CD4-positive, alpha-beta T cell treated with Interleukin-4 for 1 hour (primary cell): ENCODE data around the gene MAMLD1.

Experiments
- DNase-seq, 2 donors: peaks; one replicate each; pipeline ENCODE4 v3.0.0-alpha.2; 2020 to 2022

MAMLD1 gene

GRCh38 chrX:150463566-150463965 is 100.4 kb downstream of the MAMLD1 start:
- DNase-seq = no peak

- DNase-seq = no peak
These were observed 100.9 kb downstream of the MAMLD1 start for GRCh38 chrX:150464001-150464400.

DNA sequence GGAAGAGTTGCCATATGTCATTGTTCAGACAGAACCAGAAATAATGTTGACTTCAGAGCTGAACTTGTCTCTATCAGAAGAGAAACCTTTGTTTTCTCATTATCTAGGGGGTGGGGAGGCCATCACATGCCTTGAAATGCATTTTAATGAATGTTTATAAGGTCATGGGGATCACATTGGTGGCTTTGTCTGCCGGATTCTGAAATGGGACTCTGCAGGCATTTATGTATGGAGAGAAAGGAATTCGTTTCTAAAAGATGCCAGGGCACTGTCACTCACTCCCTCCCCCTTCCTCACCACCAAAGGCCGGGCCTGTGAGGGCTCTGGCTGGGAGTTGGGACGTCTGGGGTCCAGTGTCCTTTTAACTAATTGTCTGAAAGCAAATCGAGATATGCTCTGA is 102.2 kb downstream of the MAMLD1 start:
- no peak for DNase-seq

DNA sequence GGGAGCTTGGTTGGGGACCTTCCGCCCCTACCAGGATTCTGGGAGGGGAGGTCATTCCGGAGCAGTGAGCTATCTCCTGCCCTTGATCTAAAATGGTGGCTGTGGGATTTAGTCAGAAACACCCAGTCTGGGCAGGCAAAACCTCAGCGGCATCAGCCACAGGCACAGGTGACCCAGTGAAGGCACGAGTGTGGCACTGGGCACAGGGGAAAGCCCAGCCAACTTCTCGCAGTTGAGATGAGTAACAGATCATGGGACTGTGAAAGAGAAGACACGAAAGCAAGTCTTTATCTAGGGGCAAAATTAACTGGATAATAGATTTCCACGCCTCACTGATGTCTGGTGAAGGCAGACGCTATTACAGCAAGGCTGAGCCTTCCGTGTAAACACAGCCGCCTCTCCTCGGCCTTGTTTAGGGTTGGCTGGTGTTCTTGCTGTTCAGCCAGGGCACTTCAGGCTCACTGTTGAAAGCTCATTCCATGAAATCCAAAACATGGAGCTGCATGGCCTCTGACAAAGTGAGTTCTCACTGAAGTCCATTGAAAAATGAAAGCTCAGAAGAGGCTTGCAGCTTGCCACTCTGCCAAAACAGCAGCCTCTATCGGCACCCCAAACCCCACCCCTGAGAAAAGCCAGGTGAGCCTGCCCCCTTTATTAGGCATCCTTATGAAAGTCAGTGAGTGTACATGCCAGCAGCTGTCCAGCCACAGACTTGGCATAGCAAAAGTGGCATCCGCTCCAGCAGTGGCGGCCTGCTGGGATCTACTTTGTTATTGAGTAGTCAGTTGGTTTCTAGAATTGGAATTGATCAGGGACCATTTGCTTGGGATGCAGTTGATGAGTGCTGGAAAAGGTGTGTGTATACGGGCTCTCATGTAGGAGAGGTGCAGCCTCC is 103.0 kb downstream of the MAMLD1 start:
- no peak for DNase-seq

DNA sequence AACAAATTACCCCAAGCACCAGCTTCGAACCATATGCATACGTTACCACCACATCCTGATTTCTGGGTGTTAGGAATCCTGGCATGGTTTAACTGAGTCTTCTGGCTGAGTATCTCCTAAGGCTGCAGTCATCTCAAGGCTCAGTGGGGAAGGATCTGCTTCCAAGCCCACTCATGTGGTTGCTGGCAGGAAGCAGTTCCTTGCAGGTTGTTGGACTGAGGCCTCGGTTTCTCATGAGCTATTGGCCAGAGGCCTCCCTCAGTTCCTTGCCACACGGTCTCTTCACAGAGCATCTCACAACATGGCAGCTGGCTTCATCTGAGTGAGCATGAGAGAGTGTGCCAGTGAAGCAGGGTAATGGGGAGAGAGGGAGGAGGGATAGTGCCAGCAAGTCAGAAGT is 109.2 kb downstream of the MAMLD1 start:
- DNase-seq = no peak

- DNase-seq = no peak
These were observed 110.3 kb downstream of the MAMLD1 start for GRCh38 chrX:150473371-150473770.

- no peak for DNase-seq
These were observed 112.3 kb downstream of the MAMLD1 start for GRCh38 chrX:150475461-150475860.

DNA sequence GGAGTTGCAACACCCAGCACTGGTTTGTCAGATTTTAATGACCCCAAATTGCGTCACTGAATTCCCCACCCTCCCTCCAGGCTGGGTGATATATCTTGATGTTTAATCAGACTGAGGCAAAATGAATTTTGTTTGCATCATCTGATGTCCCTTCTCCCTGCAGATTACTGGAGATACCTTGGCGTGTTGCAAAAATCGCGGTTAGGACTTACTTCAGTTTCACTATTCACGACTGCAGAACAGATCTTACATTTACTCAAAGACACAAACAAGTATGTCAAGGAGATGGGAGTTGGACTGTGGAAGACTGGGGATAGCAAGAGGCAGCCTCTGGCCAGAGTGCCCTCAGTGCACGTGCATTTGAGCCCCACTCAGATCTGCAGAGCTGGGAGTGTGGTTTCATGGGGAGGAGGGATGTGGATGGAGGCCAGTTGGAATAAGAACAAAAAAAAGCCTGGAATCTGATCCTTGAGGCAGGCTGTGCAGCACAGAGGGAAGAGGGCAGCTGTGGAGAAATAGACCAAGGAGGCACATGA is 113.1 kb downstream of the MAMLD1 start:
- no peak for DNase-seq

DNA sequence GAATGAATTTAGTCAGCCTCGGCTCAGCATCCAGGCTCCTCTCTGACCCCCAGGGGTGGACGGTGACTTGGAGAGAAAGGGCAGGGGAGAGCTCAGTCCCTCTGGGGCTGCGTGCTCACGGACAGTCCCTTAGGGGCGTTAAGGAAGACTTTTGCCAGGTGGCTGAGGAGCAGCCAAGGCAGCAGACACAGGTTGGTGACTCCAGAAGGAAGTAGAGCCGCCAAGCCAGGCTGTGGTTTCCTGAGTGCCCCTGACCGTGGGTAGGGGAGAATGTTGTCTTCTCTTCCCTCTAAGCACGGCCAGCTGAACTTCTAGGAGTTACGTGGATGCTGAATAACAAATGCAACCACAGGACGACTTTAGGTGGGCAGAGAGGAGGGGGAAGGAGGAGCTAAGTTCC is 114.3 kb downstream of the MAMLD1 start:
- no peak for DNase-seq

- DNase-seq = peak in 1 of 2 donors; percentile 36
These were observed 115.7 kb downstream of the MAMLD1 start for GRCh38 chrX:150478496-150479492.

GRCh38 chrX:150482537-150483206 is 119.6 kb downstream of the MAMLD1 start:
- peak in 1 of 2 donors; percentile 23 for DNase-seq

GRCh38 chrX:150483356-150483985 is 120.4 kb downstream of the MAMLD1 start:
- no peak for DNase-seq

DNA sequence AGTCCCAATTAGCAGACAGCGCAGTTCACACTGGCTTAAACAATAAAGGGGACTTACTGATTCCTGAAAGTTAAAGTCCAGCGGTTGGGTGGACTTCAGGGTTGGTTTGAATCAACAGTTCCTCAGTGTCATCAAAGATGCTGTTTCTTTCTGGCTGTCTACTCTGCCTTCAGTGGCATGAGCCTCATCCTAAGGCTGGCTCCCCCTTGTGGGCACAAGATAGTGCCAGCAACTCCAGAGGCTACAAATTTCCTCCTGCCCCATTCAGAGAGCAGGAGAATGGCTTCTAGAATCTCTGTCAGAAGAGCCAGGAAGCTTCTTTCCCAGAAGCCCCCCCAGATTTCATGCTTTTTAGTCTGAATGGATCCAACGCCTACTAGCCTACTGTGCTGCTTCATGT is 122.9 kb downstream of the MAMLD1 start:
- peak; percentile 50 to 52 for DNase-seq

DNA sequence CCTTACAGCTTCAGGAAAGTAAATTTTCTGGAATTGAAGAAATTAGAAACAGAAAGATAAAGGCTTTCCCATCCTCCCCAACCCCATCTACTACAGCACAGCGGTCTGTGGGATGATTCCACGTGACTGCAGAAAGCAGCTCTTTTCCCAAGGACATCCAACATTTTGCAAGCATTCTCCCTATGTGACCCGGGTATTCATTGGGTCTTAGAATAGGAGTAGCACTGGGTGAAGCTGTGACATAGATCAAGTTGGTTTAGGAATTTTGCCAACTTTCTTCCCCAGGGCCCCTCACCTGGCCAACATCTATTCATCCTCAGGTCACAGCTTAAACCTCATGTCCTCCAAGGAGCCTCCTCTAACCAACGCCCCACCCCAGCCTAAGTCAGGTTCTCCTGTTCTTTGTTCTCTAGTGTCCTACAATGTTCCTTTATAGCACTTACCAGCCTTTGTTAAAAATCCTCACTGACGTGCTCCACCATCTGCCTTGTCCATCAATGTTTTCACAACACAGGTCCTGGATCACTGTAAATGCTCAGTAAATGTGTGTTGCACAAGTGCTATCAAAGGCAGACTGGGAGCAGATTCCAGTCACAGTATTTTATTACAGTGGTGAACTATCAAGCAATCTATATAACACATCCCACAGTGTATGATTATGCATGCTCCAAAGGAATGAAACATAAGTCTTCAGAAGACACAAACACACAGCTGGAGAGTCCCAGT is 124.4 kb downstream of the MAMLD1 start:
- DNase-seq = no peak

GRCh38 chrX:150489359-150490015 is 126.4 kb downstream of the MAMLD1 start:
- DNase-seq = no peak

DNA sequence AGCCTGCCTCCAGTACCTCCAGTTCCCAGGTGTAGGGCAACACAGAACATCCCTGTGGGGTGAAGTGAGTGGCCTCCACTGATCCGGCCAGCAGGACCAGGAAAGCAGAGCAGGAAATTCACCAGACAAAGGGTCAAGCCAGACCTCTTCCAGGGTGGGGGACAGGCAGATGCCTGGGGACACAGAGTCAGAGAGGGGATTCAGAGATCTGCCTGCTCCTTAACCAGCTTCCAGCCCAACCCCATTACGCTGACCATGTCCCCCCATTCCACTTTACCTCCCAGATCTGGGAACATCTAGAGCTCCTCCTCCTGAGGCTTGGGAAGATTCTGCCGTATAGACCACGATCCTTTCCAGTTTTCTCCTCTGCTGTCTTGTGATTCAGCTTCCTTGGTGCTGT is 132.4 kb downstream of the MAMLD1 start:
- no peak for DNase-seq

DNA sequence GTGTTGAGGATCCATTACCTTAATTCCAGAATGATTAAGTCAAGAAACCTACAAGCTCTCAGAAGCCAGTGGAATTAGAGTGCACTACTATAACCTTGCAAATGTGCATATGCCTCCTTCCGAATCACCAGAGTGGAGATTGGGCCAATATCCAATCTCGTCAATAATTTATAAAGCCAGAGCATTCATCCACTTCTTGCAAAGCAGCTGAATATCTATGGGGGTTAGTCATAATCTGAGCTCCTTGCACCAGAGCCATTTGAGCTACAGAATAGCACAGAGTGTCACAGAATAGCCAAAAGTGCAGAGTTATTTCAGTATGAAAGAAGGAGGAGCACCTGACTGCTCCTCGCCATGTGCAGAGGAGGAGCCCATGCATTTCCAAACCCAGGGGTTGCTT is 136.1 kb downstream of the MAMLD1 start:
- DNase-seq = no peak

DNA sequence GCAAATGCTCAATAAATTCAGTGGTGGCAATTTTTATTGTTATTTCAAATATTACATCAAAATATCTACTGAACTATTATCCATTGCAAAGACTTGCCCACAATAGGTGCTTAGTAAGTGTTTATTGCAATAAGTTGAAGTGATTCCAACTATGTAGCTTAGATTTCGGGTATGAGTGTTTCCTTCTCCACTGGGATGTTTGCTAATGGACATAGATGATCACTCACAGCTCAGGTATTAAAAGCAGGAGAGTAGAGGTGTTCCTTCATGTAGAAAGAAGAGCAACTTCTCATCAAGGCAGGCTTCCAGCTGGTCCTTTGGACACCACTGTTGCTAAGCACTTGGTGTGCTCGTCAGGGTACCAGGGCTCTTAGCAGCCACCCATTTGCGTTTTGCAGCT is 139.0 kb downstream of the MAMLD1 start:
- no peak for DNase-seq

- no peak for DNase-seq
These were observed 140.1 kb downstream of the MAMLD1 start for GRCh38 chrX:150502979-150503897.

- DNase-seq = no peak
These were observed 140.7 kb downstream of the MAMLD1 start for GRCh38 chrX:150503898-150504219.
